MM.1S (cell line): Measurements from ENCODE around the gene CISTR.

ENCODE experiments used
- EZH2 ChIP-seq: fragments of 300-600 bp; sonication (generic); optimal IDR thresholded peaks from 2 replicates; pipeline ENCODE3; 2017; ENCODE audit warnings: low read depth, mild to moderate bottlenecking, antibody characterized with exemption, low read length, mixed read lengths
- EZH2phosphoT487 ChIP-seq: fragments of 300-600 bp; sonication (generic); IDR thresholded peaks from 2 replicates; pipeline ENCODE4 v1.6.1; 2018; ENCODE audit warnings: antibody characterized with exemption, low read length
- TF ChIP-seq, protein P1 (sequence below): fragments of 300-600 bp; sonication (generic); IDR thresholded peaks from 2 replicates; pipeline ENCODE4 v1.5.1; 2016; ENCODE audit warnings: antibody characterized with exemption, low read length, mixed read lengths

- TF ChIP-seq, protein P1, sequence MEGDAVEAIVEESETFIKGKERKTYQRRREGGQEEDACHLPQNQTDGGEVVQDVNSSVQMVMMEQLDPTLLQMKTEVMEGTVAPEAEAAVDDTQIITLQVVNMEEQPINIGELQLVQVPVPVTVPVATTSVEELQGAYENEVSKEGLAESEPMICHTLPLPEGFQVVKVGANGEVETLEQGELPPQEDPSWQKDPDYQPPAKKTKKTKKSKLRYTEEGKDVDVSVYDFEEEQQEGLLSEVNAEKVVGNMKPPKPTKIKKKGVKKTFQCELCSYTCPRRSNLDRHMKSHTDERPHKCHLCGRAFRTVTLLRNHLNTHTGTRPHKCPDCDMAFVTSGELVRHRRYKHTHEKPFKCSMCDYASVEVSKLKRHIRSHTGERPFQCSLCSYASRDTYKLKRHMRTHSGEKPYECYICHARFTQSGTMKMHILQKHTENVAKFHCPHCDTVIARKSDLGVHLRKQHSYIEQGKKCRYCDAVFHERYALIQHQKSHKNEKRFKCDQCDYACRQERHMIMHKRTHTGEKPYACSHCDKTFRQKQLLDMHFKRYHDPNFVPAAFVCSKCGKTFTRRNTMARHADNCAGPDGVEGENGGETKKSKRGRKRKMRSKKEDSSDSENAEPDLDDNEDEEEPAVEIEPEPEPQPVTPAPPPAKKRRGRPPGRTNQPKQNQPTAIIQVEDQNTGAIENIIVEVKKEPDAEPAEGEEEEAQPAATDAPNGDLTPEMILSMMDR = peak; percentile 39
- TF ChIP-seq EZH2 (no peak), EZH2phosphoT487 (no peak)
These were observed 29.2 kb downstream of the CISTR start for GRCh38 chr12:53722450-53723041.
